ENCODE measurements around the gene PRR27.

Gene PRR27

GRCh38 chr4:70153937-70154336 is at the start of gene PRR27:
Gene PRR27, plus strand, starts transcription at chr4:70154237. Its CDS starts 139 bp downstream, at chr4:70154376.
- DNase-seq = no peak

- DNase-seq = no peak
These were observed 43.1 kb upstream of the PRR27 start for GRCh38 chr4:70110917-70111316.

- DNase-seq = no peak
These were observed 40.4 kb upstream of the PRR27 start for GRCh38 chr4:70113656-70114055.

- no peak for DNase-seq
These were observed 39.9 kb upstream of the PRR27 start for GRCh38 chr4:70114096-70114495.

- DNase-seq = no peak
These were observed 33.7 kb upstream of the PRR27 start for GRCh38 chr4:70120323-70120722.

- DNase-seq = no peak
These were observed 20.6 kb upstream of the PRR27 start for GRCh38 chr4:70133473-70133872.

GRCh38 chr4:70138751-70139150 is 15.3 kb upstream of the PRR27 start:
- no peak for DNase-seq

- DNase-seq = no peak
These were observed 2.8 kb upstream of the PRR27 start for GRCh38 chr4:70151271-70151670.

- DNase-seq = no peak
These were observed 1.9 kb upstream of the PRR27 start for GRCh38 chr4:70152088-70152487.

GRCh38 chr4:70158576-70158975 is 4.5 kb downstream of the PRR27 start:
- DNase-seq = no peak

- no peak for DNase-seq
These were observed 23.1 kb downstream of the PRR27 start for GRCh38 chr4:70177090-70177489.

- DNase-seq = no peak
These were observed 24.1 kb downstream of the PRR27 start for GRCh38 chr4:70178075-70178660.

- no peak for DNase-seq
These were observed 25.8 kb downstream of the PRR27 start for GRCh38 chr4:70179811-70180210.

GRCh38 chr4:70181864-70182263 is 27.8 kb downstream of the PRR27 start:
- DNase-seq = no peak

- DNase-seq = no peak
These were observed 28.6 kb downstream of the PRR27 start for GRCh38 chr4:70182517-70183167.

- peak; percentile 66 for DNase-seq
These were observed 29.3 kb downstream of the PRR27 start for GRCh38 chr4:70183168-70183939.

- DNase-seq = no peak
These were observed 29.9 kb downstream of the PRR27 start for GRCh38 chr4:70183940-70184246.

- no peak for DNase-seq
These were observed 33.2 kb downstream of the PRR27 start for GRCh38 chr4:70187216-70187615.

- DNase-seq = no peak
These were observed 36.5 kb downstream of the PRR27 start for GRCh38 chr4:70190579-70190978.

GRCh38 chr4:70191647-70192046 is 37.6 kb downstream of the PRR27 start:
- DNase-seq = no peak

GRCh38 chr4:70192895-70193294 is 38.9 kb downstream of the PRR27 start:
- no peak for DNase-seq

- DNase-seq = no peak
These were observed 41.4 kb downstream of the PRR27 start, which contains the start of gene ODAM for GRCh38 chr4:70195425-70195824. Gene ODAM, plus strand, starts transcription at chr4:70195725. Its CDS starts 819 bp downstream, at chr4:70196544.

- no peak for DNase-seq
These were observed 42.8 kb downstream of the PRR27 start for GRCh38 chr4:70196857-70197256.

- no peak for DNase-seq
These were observed 43.8 kb downstream of the PRR27 start for GRCh38 chr4:70197842-70198241.
